ENCODE data around the gene CPNE8.

DNA sequence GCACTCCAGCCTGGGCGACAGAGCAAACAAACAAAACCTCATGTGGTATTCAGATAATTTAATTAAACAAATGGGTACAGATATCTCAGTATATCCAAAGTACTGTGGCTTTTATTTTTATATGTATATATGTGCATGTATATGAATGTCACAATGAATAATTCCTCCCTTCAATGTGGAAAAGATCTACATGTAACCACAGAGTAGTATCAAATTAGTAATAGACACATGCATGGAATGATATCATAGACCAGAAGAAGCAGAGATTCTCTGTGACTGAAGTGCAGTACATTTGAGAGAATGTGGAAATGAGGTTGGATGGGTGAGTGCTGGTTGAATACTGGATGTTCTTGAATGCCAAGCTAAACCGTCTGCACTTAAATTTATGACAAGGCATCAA is 222.9 kb downstream of the CPNE8 start:
- TF ChIP-seq, protein P1, sequence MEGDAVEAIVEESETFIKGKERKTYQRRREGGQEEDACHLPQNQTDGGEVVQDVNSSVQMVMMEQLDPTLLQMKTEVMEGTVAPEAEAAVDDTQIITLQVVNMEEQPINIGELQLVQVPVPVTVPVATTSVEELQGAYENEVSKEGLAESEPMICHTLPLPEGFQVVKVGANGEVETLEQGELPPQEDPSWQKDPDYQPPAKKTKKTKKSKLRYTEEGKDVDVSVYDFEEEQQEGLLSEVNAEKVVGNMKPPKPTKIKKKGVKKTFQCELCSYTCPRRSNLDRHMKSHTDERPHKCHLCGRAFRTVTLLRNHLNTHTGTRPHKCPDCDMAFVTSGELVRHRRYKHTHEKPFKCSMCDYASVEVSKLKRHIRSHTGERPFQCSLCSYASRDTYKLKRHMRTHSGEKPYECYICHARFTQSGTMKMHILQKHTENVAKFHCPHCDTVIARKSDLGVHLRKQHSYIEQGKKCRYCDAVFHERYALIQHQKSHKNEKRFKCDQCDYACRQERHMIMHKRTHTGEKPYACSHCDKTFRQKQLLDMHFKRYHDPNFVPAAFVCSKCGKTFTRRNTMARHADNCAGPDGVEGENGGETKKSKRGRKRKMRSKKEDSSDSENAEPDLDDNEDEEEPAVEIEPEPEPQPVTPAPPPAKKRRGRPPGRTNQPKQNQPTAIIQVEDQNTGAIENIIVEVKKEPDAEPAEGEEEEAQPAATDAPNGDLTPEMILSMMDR (IDR thresholded peaks at IDR 0.05; ENCODE audit: borderline replicate concordance, extremely low read depth, low read length, poor library complexity, severe bottlenecking) = no peak
- no peak for TF ChIP-seq EZH2 (IDR thresholded peaks at IDR 0.05; ENCODE audit: borderline replicate concordance, low read depth, low read length, severe bottlenecking)

Measured in DND-41 (cell line).